ENCODE data around the gene SOX10.

- no peak for TF ChIP-seq POLR2AphosphoS5 (IDR thresholded peaks at IDR 0.05; ENCODE audit: low read depth, low read length)
- no peak for TF ChIP-seq TAF1 (IDR thresholded peaks at IDR 0.05; ENCODE audit: borderline replicate concordance, low read depth, low read length)
- TF ChIP-seq POLR2A (IDR thresholded peaks at IDR 0.05; ENCODE audit: low read depth, low read length), result no peak
Observed at GRCh38 chr22:37976547-37976946, 7.8 kb downstream of the SOX10 start.
